Neural cell (in vitro differentiated cells): Measurements from ENCODE around the gene HIF3A. TPM values are rescaled to one million over a fixed set of nuclear protein-coding genes. Genes with fewer than 3 reads are reported as not detected.

ENCODE experiments used
- H2AFZ ChIP-seq: fragments of 200-600, 300-800 bp; sonication (generic), shearing (Covaris generic); 2 replicates; pipeline ENCODE4 v1.6.0; 2014; ENCODE audit warnings: low read depth, mild to moderate bottlenecking, antibody characterized with exemption, low read length, moderate library complexity
- H3F3A ChIP-seq: fragments of 200-600 bp; shearing (Covaris generic); 2 replicates; pipeline ENCODE4 v1.6.1; 2016; ENCODE audit warnings: mild to moderate bottlenecking, moderate library complexity, mixed read lengths, antibody characterized with exemption, low read length; ENCODE audit not compliant: insufficient read depth, poor library complexity, severe bottlenecking
- H3K27ac ChIP-seq: fragments of 200-600, 300-800 bp; sonication (generic), shearing (Covaris generic); 2 replicates; pipeline ENCODE4 v1.5.1; 2014; ENCODE audit warnings: mild to moderate bottlenecking, low read length, moderate library complexity
- H3K27me3 ChIP-seq: fragments of 300-800, 200-600 bp; sonication (generic), shearing (Covaris generic); 2 replicates; pipeline ENCODE4 v1.6.0; 2014; ENCODE audit warnings: mild to moderate bottlenecking, low read depth, low read length, moderate library complexity; ENCODE audit not compliant: insufficient read depth
- H3K36me3 ChIP-seq: fragments of 300-800, 200-600 bp; sonication (generic), shearing (Covaris generic); 2 replicates; pipeline ENCODE4 v1.5.1; 2014; ENCODE audit warnings: mild to moderate bottlenecking, antibody characterized with exemption, low read length, moderate library complexity; ENCODE audit not compliant: insufficient read depth
- H3K4me2 ChIP-seq: fragments of 300-800, 200-600 bp; sonication (generic), shearing (Covaris generic); 2 replicates; pipeline ENCODE4 v1.6.0; 2014; ENCODE audit warnings: mild to moderate bottlenecking, low read length
- H3K4me3 ChIP-seq: fragments of 300-800, 200-600 bp; sonication (generic), shearing (Covaris generic); 2 replicates; pipeline ENCODE4 v1.5.1; 2014; ENCODE audit warnings: mild to moderate bottlenecking, low read length, moderate library complexity
- H3K79me2 ChIP-seq: fragments of 200-600 bp; shearing (Covaris generic); replicated peaks from 2 replicates; pipeline ENCODE4 v1.6.0; 2014; ENCODE audit warnings: mild to moderate bottlenecking, low read length, moderate library complexity; ENCODE audit not compliant: insufficient read depth
- H3K9ac ChIP-seq: fragments of 300-800, 200-600 bp; sonication (generic), shearing (Covaris generic); 2 replicates; pipeline ENCODE4 v1.6.1; 2016; ENCODE audit warnings: mild to moderate bottlenecking, low read length, mixed read lengths
- H3K9me2 ChIP-seq: fragments of 200-600 bp; shearing (Covaris generic); 2 replicates; pipeline ENCODE4 v1.6.1; 2016; ENCODE audit warnings: mild to moderate bottlenecking, low read length, mixed read lengths; ENCODE audit not compliant: insufficient read depth
- H3K9me3 ChIP-seq: fragments of 200-600, 300-800 bp; sonication (generic), shearing (Covaris generic); 2 replicates; pipeline ENCODE4 v1.6.1; 2016; ENCODE audit warnings: mild to moderate bottlenecking, mixed run types, low read length, moderate library complexity, mixed read lengths
- H4K20me1 ChIP-seq: fragments of 200-600 bp; shearing (Covaris generic); 2 replicates; pipeline ENCODE4 v1.6.1; 2016; ENCODE audit warnings: mild to moderate bottlenecking, mixed run types; ENCODE audit not compliant: insufficient read depth
- CTCF ChIP-seq: fragments of 450-650 bp; IDR thresholded peaks from 2 replicates; pipeline ENCODE4 v1.5.1; 2014; ENCODE audit warnings: antibody characterized with exemption, mild to moderate bottlenecking, moderate library complexity; ENCODE audit not compliant: poor library complexity, severe bottlenecking
- EP300 ChIP-seq: fragments of 450-650 bp; conservative IDR thresholded peaks from 2 replicates; pipeline ENCODE4 v1.6.1; 2014; ENCODE audit warnings: antibody characterized with exemption, mild to moderate bottlenecking, moderate library complexity; ENCODE audit not compliant: poor library complexity, severe bottlenecking
- EZH2 ChIP-seq: fragments of 200-600, 300-800 bp; shearing (Covaris generic), sonication (generic); IDR thresholded peaks from 2 replicates; pipeline ENCODE4 v1.6.1; 2014; ENCODE audit warnings: antibody characterized with exemption, low read length, borderline replicate concordance, mild to moderate bottlenecking; ENCODE audit not compliant: insufficient read depth, poor library complexity, severe bottlenecking
- MXI1 ChIP-seq: fragments of 450-650 bp; conservative IDR thresholded peaks from 2 replicates; pipeline ENCODE4 v1.6.1; 2014; ENCODE audit warnings: antibody characterized with exemption, mild to moderate bottlenecking; ENCODE audit not compliant: poor library complexity, severe bottlenecking
- POLR2AphosphoS5 ChIP-seq: IDR thresholded peaks from 2 replicates; pipeline ENCODE4 v1.6.1; 2012
- RAD21 ChIP-seq: fragments of 450-650 bp; conservative IDR thresholded peaks from 2 replicates; pipeline ENCODE4 v1.6.1; 2014; ENCODE audit warnings: antibody characterized with exemption, mild to moderate bottlenecking, moderate library complexity
- REST ChIP-seq: IDR thresholded peaks from 2 replicates; pipeline ENCODE4 v1.6.1; 2012; ENCODE audit warnings: borderline replicate concordance
- SMC3 ChIP-seq: fragments of 450-650 bp; conservative IDR thresholded peaks from 2 replicates; pipeline ENCODE4 v1.6.1; 2014; ENCODE audit warnings: antibody characterized with exemption, mild to moderate bottlenecking, moderate library complexity; ENCODE audit not compliant: poor library complexity
- TAF1 ChIP-seq: IDR thresholded peaks from 2 replicates; pipeline ENCODE4 v1.6.1; 2012; ENCODE audit warnings: low read depth
- polyA plus RNA-seq: library from polyadenylated mRNA; depleted of rRNA; stranded (reverse); fragments of >200 nt; gene quantifications from 2 replicates; pipeline ENCODE4 v1.2.3, GENCODE V29; 2014

HIF3A gene
- polyA plus RNA-seq, 1 donor from 2014 or later = 2.0 TPM

GRCh38 chr19:46279177-46279576, 17.7 kb upstream of the HIF3A start:
- Histone ChIP-seq H3K36me3 (no peaks in the 10 kb centered on the region), H2AFZ (no peak overlapping the region), H3K79me2 (no peaks in the 10 kb centered on the region), H3F3A (no peaks in the 10 kb centered on the region), H3K4me2 (no peak overlapping the region), H3K4me3 (no peak overlapping the region), H3K9ac (no peak overlapping the region), H4K20me1 (no peaks in the 10 kb centered on the region), H3K27ac (no peak overlapping the region), H3K9me2 (no peaks in the 10 kb centered on the region), H3K27me3 (no peaks in the 10 kb centered on the region), H3K9me3 (no peaks in the 10 kb centered on the region)
- TF ChIP-seq POLR2AphosphoS5 (no peak), TAF1 (no peak), MXI1 (no peak), CTCF (no peak), RAD21 (no peak), REST (no peak), EP300 (no peak), EZH2 (no peak)

GRCh38 chr19:46283771-46284170, 13.1 kb upstream of the HIF3A start:
- H3K27ac ChIP-seq = no peak overlapping the region
- H3K9me3 ChIP-seq = no peaks in the 10 kb centered on the region
- no peak overlapping the region for H3K4me3 ChIP-seq
- H3K4me2 ChIP-seq = no peak overlapping the region
- H4K20me1 ChIP-seq = no peaks in the 10 kb centered on the region
- TF ChIP-seq MXI1 = no peak
- TF ChIP-seq REST = no peak
- no peak for TF ChIP-seq CTCF
- TF ChIP-seq TAF1 = no peak
- no peak for TF ChIP-seq SMC3
- no peak for TF ChIP-seq EP300
- no peak for TF ChIP-seq POLR2AphosphoS5
- no peak for TF ChIP-seq EZH2
- no peak for TF ChIP-seq RAD21
- H3K9ac ChIP-seq = no peak overlapping the region
- H3K36me3 ChIP-seq = no peaks in the 10 kb centered on the region
- H3F3A ChIP-seq = no peaks in the 10 kb centered on the region
- no peaks in the 10 kb centered on the region for H3K9me2 ChIP-seq
- H3K27me3 ChIP-seq = no peaks in the 10 kb centered on the region
- no peaks in the 10 kb centered on the region for H3K79me2 ChIP-seq
- H2AFZ ChIP-seq = no peak overlapping the region
